GM19193 (cell line): Measurements from ENCODE around the gene TMEM243.

Experiments
- POLR2A ChIP-seq: IDR thresholded peaks from 4 replicates; pipeline ENCODE4 v1.6.1; 2011; ENCODE audit not compliant: insufficient read depth, insufficient read length; ENCODE audit errors: extremely low read depth

TMEM243 gene

DNA sequence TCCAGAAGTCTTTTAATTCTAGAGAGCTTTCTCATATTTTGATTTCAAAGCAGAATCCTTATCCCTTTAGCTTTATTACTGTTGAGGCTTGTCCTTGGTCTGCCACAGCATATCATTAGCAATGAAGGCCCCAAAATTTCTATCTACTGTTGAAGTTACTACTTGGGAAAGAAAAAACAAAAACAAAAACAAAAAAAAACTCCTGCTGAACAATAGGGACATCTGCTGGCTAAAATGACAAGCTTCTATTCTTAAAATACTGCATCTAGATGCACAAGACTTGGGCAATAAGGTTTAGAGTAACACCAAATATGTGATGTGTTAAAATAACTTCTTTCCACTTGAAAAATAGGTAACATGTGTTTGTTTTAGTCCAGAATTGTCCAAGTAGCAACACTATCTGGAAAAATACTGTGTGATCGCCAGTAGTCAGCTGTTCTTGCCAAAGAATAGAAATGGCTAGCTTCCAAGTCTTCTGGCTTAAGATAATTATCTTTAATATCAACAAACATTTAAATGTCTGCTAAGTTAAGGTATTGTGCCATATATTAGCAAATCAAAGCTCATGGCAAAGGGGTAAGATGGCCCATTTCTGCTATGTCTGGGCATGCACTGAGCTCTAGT lies 71.1 kb downstream of the TMEM243 start:
- no peak for TF ChIP-seq POLR2A

DNA sequence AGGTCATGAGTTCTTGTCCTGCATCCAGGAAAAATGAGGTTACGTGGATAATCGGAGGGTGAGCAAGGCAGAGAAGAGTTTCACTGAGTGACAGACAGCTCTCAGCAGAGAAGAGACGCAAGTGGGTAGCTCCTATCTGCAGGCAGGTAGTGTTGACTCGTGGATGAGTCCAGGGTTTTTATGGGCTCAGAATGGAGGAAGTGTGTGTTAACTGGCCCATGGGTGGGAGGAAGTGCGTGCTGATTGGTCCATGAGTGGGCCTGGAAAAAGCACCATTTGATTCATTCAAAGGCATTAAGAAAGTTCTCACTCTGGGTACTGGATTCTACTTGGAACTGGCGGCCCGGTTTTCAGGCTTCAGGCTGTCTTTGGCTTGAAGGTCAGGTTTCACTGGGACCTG lies 72.0 kb downstream of the TMEM243 start:
- no peak for TF ChIP-seq POLR2A

DNA sequence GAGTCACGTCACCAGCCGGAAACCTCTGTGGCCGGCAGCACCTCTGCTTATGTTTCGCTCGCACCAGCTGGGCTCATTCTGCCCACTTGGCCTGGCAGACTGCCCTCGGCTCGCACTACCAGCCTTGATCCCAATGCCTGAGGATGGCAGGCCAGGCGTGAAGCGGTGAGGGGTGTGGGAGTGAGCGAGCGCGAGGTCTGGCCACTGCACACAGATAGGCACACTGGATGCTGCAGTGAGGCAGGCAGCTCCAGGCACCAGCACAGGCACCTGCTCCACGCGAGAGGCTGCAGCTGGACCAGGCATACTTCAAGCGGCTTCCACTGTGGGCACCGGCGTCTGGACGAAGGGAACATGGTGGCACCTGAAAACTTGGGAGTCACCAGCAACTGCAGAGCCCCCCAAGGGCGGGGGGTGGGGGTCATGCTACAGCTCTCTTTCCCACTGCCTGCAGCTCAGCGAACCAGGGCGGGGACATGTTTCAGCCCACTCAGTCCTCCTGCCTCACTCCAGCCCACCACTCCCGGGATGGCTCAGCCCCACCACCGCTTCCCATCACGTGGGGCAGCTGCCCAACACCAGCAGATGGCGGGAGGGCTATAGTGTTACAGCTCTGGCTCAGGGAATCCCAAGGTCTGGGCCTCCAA lies 72.7 kb downstream of the TMEM243 start:
- TF ChIP-seq POLR2A: no peak
